Stimulated activated naive CD8-positive, alpha-beta T cell treated with anti-CD3 and anti-CD28 coated beads, Interleukin-15, Interleukin-2, amounts not matched to agents 100 U/mL and 50 U/mL, for 24 hours (primary cell): ENCODE measurements around the gene ICE1.

Experiments
- ATAC-seq: fragments of 150-1000 bp; cut with Tn5 transposase; one replicate; pipeline ENCODE4 v1.10.0; 2021
- DNase-seq: peaks from one replicate; pipeline ENCODE4 v3.0.0; 2021

Gene ICE1

GRCh38 chr5:5534333-5534732, 111.9 kb downstream of the ICE1 start:
- no peak for DNase-seq
- no peak for ATAC-seq

DNA sequence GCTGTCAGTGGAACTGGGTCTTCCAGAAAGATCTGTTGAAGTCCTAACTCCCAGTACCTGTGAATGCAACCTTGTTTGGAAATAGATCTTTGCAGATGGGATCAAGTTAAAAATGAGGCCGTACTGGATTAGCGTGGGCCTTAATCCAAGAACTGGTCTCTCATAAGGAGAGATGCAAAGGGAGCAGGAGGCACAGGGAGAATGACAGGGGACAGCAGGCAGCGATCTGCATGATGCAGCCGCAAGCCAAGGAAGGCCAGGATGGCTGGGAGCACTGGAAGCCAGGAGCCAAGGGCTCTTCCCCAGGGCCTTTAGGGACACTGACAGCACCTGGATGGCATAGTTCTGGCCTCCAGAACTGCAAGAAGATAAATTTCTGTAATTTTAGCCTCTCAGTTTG, 114.4 kb downstream of the ICE1 start:
- DNase-seq (no peak), ATAC-seq (no peak)

- no peak for DNase-seq
These were observed 114.9 kb downstream of the ICE1 start for GRCh38 chr5:5537426-5537825.

GRCh38 chr5:5539590-5539989, 117.1 kb downstream of the ICE1 start:
- no peak for ATAC-seq
- no peak for DNase-seq

More at GRCh38 chr5:5537426-5537825, 114.9 kb downstream of the ICE1 start:
- ATAC-seq = no peak
